GM21529 (cell line): ENCODE results near the gene PTBP1.

ENCODE experiments used
- ATAC-seq: cut with Tn5 transposase; IDR thresholded peaks from one replicate; pipeline ENCODE4 v1.9.1; 2021; ENCODE audit not compliant: unreplicated experiment

PTBP1 gene

DNA sequence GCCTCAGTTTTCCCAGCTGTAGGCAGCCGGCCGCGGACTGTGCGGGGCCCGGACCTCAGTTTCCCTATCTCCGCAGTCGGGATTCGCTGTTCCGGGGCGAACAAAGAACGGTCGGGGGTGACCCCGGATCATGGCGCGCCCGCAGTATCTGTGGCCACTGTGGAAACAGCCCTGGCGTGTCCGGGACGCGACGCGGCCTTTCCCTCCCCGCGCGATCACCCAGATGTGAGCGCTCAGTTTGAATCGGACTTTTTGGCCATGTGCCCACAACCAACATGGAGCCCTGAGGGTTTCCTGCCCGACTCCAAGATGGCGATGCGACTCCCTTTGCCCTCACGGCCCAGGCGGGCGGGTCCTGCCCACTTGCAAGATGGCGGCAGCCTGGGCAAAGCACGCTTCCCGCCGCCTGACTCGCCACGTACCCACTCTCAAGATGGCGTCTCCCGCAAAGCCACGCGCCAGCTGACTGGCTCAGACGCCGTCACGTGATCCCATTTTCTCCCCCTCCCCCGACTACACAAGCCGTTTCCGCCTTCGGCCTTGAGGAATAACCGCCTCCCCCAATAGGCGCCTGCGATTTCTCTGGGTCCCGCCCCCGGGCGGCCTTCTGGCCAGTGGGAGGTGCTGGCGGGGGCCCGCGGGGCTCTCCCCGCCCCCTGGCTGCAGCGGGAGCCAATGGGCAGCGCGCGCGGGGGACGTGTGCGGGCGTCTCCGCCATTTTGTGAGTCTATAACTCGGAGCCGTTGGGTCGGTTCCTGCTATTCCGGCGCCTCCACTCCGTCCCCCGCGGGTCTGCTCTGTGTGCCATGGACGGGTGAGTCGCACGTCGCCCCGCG is at the start of gene PTBP1:
PTBP1 (plus strand) TSS at position 761 of the 836 bp plus-strand sequence; CDS start at position 807, 46 bp downstream.
- ATAC-seq, result peak; percentile 79

DNA sequence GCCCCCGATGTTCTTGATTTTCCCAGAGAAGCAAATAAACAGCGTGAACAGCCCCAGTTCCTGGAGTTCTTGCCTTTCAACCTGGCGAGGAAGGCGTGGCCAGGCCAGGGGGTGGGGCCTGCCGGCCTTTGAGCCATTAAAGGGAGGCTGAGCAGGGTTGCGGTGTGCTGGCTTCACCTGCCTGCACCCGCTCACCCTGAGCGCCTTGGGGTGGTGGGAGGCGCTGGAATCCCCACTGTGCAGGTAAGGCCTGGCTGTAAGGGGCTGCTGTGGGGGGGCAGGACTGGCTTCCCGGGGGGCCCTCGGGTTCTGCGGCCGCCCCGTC is 49.0 kb upstream of the PTBP1 start:
- no peak for ATAC-seq

GRCh38 chr19:749811-750210 is 47.4 kb upstream of the PTBP1 start:
- ATAC-seq, result no peak

- ATAC-seq, result no peak
Observed at GRCh38 chr19:750640-751423, 46.4 kb upstream of the PTBP1 start, which contains the start of gene MISP. MISP (plus strand) TSS chr19:751112; CDS start chr19:756947, 5,835 bp downstream.

GRCh38 chr19:751501-752341 is 45.5 kb upstream of the PTBP1 start:
- no peak for ATAC-seq

- ATAC-seq, result no peak
Observed at GRCh38 chr19:752652-753517, 44.4 kb upstream of the PTBP1 start.

GRCh38 chr19:754530-754929 is 42.7 kb upstream of the PTBP1 start:
- no peak for ATAC-seq

GRCh38 chr19:755063-755462 is 42.2 kb upstream of the PTBP1 start:
- ATAC-seq, result no peak

GRCh38 chr19:756236-756635 is 41.0 kb upstream of the PTBP1 start:
- no peak for ATAC-seq

DNA sequence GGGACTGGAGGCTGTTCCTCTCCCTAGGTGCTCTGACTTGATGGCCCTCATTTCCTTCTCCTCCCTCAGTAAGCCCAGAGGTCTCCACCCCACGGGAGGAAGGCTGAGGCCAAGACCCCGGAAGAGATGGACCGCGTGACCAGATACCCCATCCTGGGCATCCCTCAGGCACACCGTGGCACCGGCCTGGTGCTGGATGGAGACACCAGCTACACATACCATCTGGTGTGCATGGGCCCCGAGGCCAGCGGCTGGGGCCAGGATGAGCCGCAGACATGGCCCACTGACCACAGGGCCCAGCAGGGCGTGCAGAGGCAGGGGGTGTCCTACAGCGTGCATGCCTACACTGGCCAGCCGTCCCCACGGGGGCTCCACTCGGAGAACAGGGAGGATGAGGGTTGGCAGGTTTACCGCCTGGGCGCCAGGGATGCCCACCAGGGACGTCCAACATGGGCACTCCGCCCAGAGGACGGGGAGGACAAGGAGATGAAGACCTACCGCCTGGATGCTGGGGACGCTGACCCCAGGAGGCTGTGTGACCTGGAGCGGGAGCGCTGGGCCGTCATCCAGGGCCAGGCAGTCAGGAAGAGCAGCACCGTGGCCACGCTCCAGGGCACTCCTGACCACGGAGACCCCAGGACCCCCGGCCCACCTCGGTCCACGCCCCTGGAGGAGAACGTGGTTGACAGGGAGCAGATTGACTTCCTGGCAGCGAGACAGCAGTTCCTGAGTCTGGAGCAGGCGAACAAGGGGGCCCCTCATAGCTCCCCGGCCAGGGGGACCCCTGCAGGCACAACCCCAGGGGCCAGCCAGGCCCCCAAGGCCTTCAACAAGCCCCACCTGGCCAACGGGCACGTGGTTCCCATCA is 40.2 kb upstream of the PTBP1 start:
- ATAC-seq, result no peak

DNA sequence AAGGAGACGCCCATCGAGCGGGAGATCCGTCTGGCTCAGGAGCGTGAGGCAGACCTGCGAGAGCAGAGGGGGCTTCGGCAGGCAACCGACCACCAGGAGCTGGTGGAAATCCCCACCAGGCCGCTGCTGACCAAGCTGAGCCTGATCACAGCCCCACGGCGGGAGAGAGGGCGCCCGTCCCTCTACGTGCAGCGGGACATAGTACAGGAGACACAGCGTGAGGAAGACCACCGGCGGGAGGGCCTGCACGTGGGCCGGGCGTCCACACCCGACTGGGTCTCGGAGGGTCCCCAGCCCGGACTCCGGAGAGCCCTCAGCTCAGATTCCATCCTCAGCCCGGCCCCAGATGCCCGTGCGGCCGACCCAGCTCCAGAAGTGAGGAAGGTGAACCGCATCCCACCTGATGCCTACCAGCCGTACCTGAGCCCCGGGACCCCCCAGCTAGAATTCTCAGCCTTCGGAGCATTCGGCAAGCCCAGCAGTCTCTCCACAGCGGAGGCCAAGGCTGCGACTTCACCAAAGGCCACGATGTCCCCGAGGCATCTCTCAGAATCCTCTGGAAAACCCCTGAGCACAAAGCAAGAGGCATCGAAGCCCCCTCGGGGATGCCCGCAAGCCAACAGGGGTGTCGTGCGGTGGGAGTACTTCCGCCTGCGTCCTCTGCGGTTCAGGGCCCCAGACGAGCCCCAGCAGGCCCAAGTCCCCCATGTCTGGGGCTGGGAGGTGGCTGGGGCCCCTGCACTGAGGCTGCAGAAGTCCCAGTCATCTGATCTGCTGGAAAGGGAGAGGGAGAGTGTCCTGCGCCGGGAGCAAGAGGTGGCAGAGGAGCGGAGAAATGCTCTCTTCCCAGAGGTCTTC is 39.2 kb upstream of the PTBP1 start:
- no peak for ATAC-seq

- ATAC-seq, result no peak
Observed at GRCh38 chr19:763181-763580, 34.1 kb upstream of the PTBP1 start.

DNA sequence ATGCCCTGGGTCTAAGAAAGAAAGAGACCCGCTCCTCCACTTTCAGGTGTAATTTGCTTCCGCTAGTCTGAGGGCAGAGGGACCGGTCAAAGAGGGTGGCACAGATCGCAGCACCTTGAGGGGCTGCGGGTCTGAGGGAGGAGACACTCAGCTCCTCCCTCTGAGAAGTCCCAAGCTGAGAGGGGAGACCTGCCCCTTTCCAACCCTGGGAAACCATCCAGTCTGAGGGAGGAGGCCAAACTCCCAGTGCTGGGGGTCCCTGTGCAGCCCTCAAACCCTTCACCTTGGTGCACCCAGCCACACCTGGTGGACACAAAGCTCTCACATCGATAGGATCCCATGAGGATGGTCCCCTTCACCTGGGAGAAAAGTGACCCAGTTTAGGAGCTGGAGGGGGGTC is 33.4 kb upstream of the PTBP1 start:
- ATAC-seq, result no peak

- no peak for ATAC-seq
Observed at GRCh38 chr19:764301-764700, 33.0 kb upstream of the PTBP1 start.

DNA sequence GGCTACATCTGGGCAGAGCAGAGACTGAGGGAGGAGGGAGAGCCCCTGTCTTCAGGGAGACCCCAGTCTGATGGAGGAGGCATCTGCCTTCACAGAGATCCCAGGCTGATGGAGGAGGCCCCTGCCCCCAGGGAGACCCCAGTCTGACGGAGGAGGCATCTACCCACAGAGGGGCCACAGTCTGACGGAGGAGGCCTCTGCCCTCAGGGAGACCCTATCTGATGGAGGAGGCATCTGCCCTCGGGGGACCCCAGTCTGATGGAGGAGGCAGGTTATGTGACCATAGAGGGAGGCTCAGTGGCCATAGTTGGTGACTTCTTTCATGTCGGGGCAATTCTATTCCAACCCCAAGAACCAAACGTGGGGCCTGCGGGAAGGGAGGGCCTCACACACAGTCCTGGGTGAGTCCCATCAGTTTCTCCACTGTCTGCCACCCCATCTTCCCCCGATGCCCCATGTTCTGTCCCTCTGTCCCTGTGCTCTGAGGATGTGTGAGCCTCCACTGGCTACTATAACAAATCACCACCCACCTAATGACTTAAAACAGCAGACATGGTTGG is 32.0 kb upstream of the PTBP1 start:
- ATAC-seq, result no peak

DNA sequence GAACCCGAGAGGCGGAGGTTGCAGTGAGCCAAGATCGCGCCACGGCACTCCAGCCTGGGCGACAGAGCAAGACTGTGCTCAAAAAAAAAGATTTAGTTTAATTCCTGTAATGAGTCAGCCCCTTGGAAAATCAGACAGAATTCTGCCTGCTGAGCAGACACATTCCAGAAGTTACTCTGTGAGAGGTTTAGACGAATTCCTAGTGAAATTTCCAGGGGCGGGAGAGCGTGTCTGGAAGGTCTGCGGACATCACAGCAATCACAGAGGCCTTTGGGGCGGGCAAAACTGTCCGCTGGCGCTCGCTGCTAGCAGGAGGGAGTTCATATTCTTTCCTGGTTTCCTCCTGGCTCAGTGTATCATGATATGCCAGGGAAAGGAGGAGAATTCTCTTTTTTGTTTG is 28.8 kb upstream of the PTBP1 start:
- ATAC-seq, result no peak

DNA sequence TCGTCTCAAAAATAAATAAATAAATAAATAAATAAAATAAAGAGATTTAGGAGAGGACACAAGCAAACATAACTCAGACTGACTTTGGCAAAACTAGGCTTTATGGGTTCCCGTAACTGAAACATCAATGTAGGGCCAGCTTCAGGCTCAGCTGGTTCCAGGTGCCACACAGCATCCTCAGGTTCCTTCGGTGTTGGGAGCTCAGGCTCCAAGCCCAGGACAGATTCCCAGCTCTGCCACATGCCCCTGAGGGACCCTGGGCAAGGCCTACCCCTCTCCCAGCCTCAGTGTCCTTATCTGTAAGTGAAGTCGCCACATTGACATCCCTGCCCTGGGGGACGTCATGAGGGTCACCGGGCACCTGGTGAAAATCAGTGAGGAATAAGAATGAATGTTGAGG is 27.6 kb upstream of the PTBP1 start:
- no peak for ATAC-seq

DNA sequence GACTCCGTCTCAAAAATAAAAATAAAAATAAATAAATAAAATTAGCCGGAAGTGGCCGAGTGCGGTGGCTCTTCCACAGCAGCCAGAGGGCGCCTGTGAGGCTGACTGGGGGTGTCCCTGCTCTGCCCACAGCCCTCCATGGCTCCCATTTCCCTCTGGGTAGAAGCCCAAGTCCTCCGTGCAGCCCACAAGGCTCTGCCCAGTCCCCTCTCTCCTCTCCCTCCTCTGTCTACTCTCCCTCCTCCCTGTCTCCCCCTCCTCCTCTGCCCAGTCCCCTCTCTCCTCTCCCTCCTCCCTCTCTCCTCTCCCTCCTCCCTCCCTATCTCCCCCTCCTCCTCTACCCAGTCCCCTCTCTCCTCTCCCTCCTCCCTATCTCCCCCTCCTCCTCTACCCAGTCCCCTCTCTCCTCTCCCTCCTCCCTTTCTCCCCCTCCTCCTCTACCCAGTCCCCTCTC is 25.9 kb upstream of the PTBP1 start:
- no peak for ATAC-seq
